D721Med (cell line): Measurements from ENCODE around the gene FKBP14.

Source experiments
- DNase-seq: peaks from one replicate; pipeline ENCODE4 v3.0.0; 2011; ENCODE audit warnings: low spot score; ENCODE audit not compliant: insufficient read length
- FAIRE-seq: peaks from 2 replicates; lab custom pipeline; 2011; peaks lifted over from hg19 to GRCh38; lab: Jason Lieb, UNC
- CTCF ChIP-seq: IDR thresholded peaks from 2 replicates; pipeline ENCODE4 v1.5.1; 2012; ENCODE audit warnings: mild to moderate bottlenecking, control low read depth; ENCODE audit not compliant: insufficient read depth; ENCODE audit errors: missing control alignments

The FKBP14 gene

GRCh38 chr7:29998489-29998888 lies 28.0 kb downstream of the FKBP14 start:
- DNase-seq (no peak), FAIRE-seq (no peak)
- TF ChIP-seq CTCF: no peak

GRCh38 chr7:29996321-29996720 lies 30.2 kb downstream of the FKBP14 start:
- DNase-seq (no peak), FAIRE-seq (no peak)
- no peak for TF ChIP-seq CTCF

GRCh38 chr7:29995652-29996051 lies 30.9 kb downstream of the FKBP14 start:
- TF ChIP-seq CTCF: no peak
- DNase-seq: no peak
- no peak for FAIRE-seq

GRCh38 chr7:29993140-29993539 lies 33.4 kb downstream of the FKBP14 start:
- DNase-seq: no peak
- TF ChIP-seq CTCF: no peak
- no peak for FAIRE-seq

- no peak for TF ChIP-seq CTCF
Measured at GRCh38 chr7:29991937-29992336, 34.6 kb downstream of the FKBP14 start.

GRCh38 chr7:29990931-29991330 lies 35.6 kb downstream of the FKBP14 start:
- no peak for DNase-seq
- no peak for FAIRE-seq
- no peak for TF ChIP-seq CTCF

More at GRCh38 chr7:29991937-29992336, 34.6 kb downstream of the FKBP14 start:
- no peak for FAIRE-seq
- no peak for DNase-seq

GRCh38 chr7:29989257-29989995 lies 37.1 kb downstream of the FKBP14 start, which contains the start of gene SCRN1:
SCRN1 (minus strand) TSS chr7:29989801; CDS start chr7:29969067, 20,734 bp downstream.
- no peak for TF ChIP-seq CTCF
- FAIRE-seq (no peak), DNase-seq (peak; percentile 65)
